GM12872 (cell line): ENCODE results near the gene SLC25A21.

ENCODE experiments used
- CTCF ChIP-seq: IDR thresholded peaks from 3 replicates; pipeline ENCODE4 v1.5.1; 2011; ENCODE audit warnings: low read depth, mild to moderate bottlenecking, low read length, moderate library complexity; ENCODE audit not compliant: insufficient read depth

SLC25A21 gene

GRCh38 chr14:36988989-36989388 lies 183.4 kb downstream of the SLC25A21 start:
- no peak for TF ChIP-seq CTCF

- TF ChIP-seq CTCF, result no peak
Observed at GRCh38 chr14:36988568-36988967, 183.8 kb downstream of the SLC25A21 start.

GRCh38 chr14:36986407-36986806 lies 186.0 kb downstream of the SLC25A21 start:
- no peak for TF ChIP-seq CTCF

- no peak for TF ChIP-seq CTCF
Observed at GRCh38 chr14:36981832-36982529, 190.4 kb downstream of the SLC25A21 start.

- TF ChIP-seq CTCF, result no peak
Observed at GRCh38 chr14:36979863-36980262, 192.5 kb downstream of the SLC25A21 start.

GRCh38 chr14:36976571-36977023 lies 195.8 kb downstream of the SLC25A21 start:
- TF ChIP-seq CTCF, result no peak

- no peak for TF ChIP-seq CTCF
Observed at GRCh38 chr14:36975834-36976233, 196.6 kb downstream of the SLC25A21 start.
